AG20443 (cell line): ENCODE results near the gene KHDRBS1.
A peak's percentile ranks its signal among the peaks of the same experiment; 100 is the strongest.
"Not testable (repeated sequence)": the region's sequence is repeated elsewhere in the genome, so short reads cannot be mapped to it uniquely, and the experiment has no call there.

ENCODE experiments used
- DNase-seq: peaks from one replicate; pipeline ENCODE4 v3.0.0; 2012; ENCODE audit warnings: low spot score, mixed read lengths

Gene KHDRBS1

DNA sequence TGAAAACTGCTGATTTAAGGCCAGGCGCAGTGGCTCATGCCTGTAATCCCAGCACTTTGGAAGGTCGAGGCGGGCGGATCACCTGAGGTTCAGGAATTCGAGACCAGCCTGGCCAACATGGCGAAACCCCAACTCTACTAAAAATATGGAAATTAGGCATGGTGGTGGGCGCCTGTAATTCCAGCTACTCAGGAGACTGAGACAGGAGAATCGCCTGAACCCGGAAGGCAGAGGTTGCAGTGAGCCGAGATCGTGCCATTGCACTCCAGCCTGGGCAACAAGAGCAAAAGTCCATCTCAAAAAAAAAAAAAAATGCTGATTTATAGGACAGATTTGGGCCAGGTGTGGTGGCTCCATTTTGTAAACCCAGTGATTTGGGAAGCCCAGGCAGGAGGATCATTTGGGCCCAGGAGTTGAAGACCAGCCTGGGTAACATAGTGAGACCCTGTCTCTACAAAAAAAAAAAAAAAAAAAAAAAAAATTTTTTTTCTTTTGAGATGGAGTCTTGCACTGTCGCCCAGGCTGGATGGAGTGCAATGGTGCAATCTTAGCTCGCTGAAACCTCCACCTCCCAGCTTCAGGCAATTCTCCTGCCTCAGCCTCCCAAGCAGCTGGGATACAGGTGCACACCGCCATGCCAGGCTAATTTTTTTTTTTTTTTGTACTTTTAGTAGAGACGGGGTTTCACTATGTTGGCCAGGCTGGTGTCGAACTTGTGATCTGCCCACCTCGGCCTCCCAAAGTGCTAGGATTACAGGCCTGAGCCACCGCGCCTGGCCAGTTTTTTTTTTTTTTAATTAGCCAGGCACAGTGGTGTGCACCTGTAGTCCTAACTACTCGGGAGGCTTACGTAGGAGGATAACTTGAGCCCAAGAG lies 52.2 kb downstream of the KHDRBS1 start:
- not testable (repeated sequence) for DNase-seq

DNA sequence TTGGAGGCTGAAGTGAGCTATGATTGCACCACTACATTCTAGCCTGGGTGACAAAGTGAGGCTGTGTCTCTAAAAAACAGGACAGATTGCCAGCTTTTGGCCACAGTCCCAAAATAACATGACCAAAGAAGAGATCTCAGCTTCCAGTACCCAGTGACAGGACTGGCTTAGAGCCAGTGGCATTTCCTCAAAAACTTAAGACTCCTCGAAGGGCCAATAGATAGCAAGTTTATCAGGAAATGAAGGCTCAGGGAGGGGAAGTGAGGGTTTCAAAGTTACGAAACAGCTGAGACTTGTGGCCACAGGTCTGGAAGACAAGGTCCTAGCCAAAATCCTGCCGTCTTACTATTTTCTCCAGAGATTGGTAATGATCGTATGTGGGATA lies 52.8 kb downstream of the KHDRBS1 start:
- DNase-seq = peak; percentile 30

DNA sequence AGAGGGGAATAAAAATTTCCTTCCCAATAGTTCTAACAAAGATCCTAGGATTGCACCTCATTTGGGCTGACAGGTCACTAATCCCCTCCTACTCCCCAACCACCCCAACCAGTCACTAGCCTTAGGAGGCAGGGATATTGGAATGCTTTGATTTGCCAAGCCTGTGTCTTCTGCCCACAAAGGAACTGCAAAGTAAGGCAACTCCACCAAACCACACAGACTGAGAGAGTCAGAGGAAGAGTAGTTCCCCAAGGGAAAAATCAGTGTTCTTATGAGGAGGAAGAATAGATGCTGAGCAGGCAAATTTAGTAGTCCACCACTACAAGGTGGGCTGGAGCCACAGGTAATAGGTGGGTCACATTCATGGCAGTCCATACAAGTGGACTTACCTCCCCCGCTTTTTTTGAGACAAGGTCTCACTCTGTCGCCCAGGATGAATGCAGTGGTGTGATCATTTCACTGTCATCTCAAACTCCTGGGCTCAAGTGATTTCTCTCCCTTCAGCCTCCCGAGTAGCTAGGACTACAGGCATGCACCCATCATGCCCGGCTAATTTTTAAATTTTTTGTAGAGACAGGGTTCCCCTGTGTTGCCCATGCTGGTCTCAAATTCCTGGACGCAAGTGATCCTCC lies 55.4 kb downstream of the KHDRBS1 start:
- peak; percentile 58 for DNase-seq

DNA sequence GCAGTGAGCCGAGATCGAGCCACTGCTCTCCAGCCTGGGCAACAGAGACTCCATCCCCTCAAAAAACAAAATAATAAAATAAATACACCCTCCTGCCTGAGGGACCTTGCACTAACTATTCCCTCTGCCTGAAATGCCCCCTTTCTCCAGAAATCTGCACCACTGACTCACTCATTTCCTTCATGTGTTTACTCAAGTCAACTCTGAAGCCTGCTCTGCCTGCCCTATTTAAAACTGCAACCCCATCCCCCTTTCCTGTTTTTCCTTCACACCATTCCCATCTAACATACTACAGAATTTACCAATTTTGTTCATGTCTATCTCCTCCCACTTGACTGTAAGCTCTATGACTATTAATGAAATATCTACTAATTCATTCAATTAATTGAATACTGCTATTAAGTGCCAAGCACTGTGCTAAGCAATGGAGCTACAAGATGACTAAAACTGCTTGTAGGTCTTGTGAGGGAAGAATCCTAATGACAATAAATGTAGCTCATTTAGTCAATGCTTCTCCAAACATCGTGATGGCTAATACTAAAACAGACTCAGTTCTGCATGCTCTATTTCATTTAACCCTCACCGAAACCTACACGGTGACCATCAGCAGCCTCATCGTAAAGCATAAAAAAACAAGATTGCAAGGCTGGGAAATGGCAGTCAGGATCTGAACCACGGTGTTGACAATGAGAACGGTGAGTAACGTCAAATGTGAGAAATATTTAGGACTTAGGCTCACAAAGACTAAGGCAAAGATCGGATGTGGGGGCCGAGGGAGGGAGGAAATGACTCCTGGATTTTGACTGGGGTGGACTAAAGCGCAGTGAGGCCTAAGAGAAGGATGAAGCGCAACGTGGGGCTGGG lies 58.3 kb downstream of the KHDRBS1 start:
- DNase-seq = peak; percentile 21

DNA sequence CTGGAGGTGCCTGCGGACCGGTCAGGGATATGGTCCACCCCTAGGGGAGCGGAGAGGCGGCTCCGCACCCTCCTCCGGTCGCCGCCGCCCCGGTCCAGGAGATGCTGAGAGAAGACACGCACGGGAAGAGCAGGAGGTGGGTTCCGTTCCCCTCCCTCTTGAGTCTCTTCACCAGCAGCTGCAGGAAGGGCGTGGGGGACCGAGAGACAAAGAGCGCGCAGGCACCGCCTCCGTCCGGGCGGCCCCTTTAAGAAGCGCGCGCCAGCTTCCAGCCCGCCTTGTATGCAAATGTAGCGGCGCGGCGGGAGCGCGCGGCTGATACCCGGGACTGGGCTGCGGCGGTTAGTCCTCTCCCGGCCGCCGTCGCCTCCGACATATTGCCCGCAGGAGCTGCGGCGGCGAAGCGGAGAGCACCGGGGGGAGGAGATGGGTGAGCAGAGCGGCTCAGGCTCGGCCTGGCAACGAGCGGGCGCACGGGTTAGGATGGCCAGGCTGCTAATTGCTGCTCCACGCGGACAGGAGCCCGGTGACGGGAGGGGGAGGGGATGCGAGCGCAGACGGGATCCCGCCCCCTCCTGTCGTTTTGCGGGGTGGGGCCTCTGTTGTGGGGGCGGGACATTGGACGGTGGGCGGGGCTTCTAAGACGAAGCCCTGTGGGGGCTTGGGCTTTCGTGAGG lies 59.1 kb downstream of the KHDRBS1 start, which contains the start of gene TMEM39B:
TSS of gene TMEM39B (plus strand) at position 318 of the 677 bp plus-strand sequence. CDS start at position 427, 109 bp downstream.
- peak; percentile 97 for DNase-seq

DNA sequence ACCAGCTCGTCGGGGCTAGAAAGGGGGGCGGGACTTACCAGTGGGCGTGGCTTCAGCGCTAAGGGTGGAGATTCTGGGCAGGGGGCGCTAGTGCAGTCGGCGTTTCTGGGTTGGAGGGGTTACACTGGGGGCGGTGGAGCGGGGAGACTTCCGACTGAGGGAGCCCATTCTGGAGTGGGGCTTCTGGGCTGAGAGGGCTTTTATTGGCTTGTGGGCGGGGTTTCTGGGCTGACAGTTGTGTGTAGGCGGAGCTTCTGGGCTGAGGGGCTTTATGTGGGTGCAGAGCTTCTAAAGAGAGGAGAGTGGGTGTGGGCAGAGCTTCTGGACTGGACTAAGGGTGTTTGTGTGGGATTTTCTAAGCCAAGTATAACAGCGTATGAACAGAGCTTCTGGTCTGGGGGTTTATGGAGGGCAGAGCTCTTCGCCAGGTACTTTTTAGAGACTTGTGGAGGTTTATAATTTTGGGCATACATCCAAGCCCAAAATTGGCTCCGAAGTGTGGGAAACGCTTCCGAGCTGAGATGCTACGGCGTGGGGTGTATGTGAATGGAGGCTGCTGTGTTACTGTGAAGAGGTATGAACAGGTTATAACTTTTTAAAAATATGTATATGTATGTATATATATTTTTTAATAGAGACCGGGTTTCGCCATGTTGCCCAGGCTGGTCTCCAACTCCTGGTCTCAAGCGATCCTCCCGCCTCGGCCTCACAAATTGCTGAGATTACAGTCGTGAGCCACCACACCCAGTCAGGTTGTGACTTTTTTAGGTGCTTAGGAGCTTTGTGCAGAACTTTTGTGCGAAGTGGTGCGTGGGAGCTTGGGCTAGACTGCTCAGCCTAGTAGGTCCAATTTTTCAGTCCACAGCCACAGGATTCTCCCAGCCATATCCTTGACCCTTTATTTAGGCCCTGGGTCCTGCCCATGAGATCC lies 59.9 kb downstream of the KHDRBS1 start:
- DNase-seq = no peak

GRCh38 chr1:32074841-32075240 lies 61.2 kb downstream of the KHDRBS1 start:
- DNase-seq = no peak

DNA sequence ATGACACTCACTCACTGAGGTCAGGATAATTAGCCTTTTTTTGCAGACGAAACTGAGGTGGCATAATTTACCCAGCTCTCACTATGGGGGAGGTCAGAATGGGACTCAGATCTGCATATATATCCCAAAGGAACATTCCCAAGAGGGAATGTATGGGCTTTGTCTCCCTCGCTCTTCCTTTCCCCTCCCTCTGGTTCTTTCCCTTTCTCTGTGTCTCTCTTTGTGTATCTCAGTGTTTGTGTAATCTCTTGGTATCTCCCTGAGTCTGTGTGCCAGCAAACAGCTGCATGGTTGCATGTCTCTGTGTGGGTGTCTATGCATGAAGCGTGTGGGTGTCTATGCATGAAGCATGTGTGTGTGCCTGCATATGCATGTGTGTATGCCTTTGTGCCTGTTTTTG lies 63.8 kb downstream of the KHDRBS1 start:
- no peak for DNase-seq

DNA sequence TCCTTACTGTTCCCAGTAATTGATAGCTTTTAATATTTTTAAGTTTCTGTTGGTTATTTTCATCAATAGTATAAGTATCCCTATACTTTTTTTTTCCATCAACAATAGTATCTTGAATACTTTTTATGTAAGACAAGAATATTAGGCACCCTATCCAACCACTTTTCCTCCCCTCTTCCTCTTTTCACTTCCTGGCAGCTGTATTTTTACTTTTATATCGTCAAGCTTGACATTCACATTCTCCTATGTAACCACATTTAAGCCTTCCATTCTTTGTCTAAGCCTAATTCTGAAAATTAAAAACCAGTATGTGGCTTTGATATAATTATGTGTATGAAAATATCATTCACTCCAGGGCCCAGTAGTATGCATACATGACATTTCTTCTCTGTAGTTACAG lies 68.4 kb downstream of the KHDRBS1 start:
- no peak for DNase-seq

- not testable (repeated sequence) for DNase-seq
These were observed 72.7 kb downstream of the KHDRBS1 start for GRCh38 chr1:32086381-32086780.

GRCh38 chr1:32091176-32091575 lies 77.5 kb downstream of the KHDRBS1 start:
- no peak for DNase-seq

DNA sequence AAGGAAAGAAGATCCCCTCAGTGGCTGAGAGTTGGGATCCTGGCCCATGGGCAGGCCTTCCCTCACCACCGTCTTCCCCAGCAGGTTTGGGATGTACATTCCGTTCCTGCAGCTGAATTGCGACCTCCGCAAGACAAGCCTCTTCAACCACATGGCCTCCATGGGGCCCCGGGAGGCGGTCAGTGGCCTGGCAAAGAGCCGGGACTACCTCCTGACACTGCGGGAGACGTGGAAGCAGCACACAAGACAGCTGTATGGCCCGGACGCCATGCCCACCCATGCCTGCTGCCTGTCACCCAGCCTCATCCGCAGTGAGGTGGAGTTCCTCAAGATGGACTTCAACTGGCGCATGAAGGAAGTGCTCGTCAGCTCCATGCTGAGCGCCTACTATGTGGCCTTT lies 77.9 kb downstream of the KHDRBS1 start:
- no peak for DNase-seq
